Vagina (tissue), 2 donors: ENCODE results near the gene CYTH4.

Experiments used
- POLR2A ChIP-seq, 2 donors: fragments of 450-650 bp; IDR thresholded peaks; one replicate each; pipeline ENCODE4 v1.6.1; 2017; ENCODE audit warnings: antibody characterized with exemption in 2 of 2, mild to moderate bottlenecking in 2 of 2, moderate library complexity in 2 of 2
- TF ChIP-seq, protein P1 (sequence below), 3 experiments: fragments of 450-650 bp in 2 of 3; fragments of 200-600 bp in 1 of 3; sonication (generic) in 1 of 3; IDR thresholded peaks; one replicate each; pipeline ENCODE4 v1.5.1; 2017 to 2019; ENCODE audit warnings: antibody characterized with exemption in 3 of 3, mild to moderate bottlenecking in 2 of 3, moderate library complexity in 2 of 3

DNA sequence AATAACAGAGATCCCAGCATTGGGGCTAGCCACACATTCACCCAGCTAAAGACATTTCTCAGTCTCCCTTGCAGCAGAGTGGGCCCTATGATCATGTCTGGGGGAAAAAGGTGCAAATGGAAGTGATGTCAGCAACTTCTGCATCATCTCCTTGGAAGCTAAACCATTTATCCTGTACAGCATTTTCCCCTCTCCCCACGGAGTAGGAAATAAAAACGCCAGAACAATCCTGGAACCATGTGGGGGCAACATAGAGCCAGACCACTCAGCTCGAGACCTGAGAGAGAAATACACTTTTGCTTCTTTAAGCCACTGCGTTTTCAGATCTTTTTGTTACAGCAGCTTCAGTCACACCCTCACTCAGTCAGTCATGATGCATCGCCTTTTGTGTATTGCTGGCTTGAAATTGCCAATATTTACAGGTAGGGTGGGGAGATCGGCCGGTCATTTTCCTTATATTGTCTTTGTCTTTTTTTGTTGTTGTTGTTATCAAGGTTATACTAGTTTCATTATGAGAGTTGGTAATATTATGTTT is 29.1 kb upstream of the CYTH4 start:
- TF ChIP-seq, protein P1, sequence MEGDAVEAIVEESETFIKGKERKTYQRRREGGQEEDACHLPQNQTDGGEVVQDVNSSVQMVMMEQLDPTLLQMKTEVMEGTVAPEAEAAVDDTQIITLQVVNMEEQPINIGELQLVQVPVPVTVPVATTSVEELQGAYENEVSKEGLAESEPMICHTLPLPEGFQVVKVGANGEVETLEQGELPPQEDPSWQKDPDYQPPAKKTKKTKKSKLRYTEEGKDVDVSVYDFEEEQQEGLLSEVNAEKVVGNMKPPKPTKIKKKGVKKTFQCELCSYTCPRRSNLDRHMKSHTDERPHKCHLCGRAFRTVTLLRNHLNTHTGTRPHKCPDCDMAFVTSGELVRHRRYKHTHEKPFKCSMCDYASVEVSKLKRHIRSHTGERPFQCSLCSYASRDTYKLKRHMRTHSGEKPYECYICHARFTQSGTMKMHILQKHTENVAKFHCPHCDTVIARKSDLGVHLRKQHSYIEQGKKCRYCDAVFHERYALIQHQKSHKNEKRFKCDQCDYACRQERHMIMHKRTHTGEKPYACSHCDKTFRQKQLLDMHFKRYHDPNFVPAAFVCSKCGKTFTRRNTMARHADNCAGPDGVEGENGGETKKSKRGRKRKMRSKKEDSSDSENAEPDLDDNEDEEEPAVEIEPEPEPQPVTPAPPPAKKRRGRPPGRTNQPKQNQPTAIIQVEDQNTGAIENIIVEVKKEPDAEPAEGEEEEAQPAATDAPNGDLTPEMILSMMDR (IDR thresholded peaks at IDR 0.05), result no peak
- TF ChIP-seq POLR2A (IDR thresholded peaks at IDR 0.05), result no peak
